SK-N-SH treated with all-trans-retinoic acid at 6 μM for 48 hours (cell line): Measurements from ENCODE around the gene NOL9.

ENCODE experiments used
- SNAI2 ChIP-seq: fragments of 250-450 bp; sonication (Bioruptor Pico); IDR thresholded peaks from 2 replicates; pipeline ENCODE4 v1.5.0; 2020; ENCODE audit warnings: mild to moderate bottlenecking, moderate library complexity
- TCF4 ChIP-seq: fragments of 250-450 bp; sonication (Bioruptor Pico); IDR thresholded peaks from 2 replicates; pipeline ENCODE4 v1.8.0; 2021; ENCODE audit warnings: mild to moderate bottlenecking, moderate library complexity, borderline replicate concordance
- TOX ChIP-seq: fragments of 250-450 bp; sonication (Bioruptor Pico); IDR thresholded peaks from 2 replicates; pipeline ENCODE4 v1.8.0; 2021; ENCODE audit warnings: mild to moderate bottlenecking, moderate library complexity, borderline replicate concordance
- TF ChIP-seq, protein P1 (sequence below): fragments of 250-450 bp; sonication (Bioruptor Pico); IDR thresholded peaks from 2 replicates; pipeline ENCODE4 v1.8.0; 2021; ENCODE audit warnings: low read depth, mild to moderate bottlenecking, moderate library complexity, borderline replicate concordance
- TF ChIP-seq, protein P2 (sequence below): fragments of 250-450 bp; sonication (Bioruptor Pico); IDR thresholded peaks from 2 replicates; pipeline ENCODE4 v1.5.1; 2021; ENCODE audit warnings: mild to moderate bottlenecking, moderate library complexity

DNA sequence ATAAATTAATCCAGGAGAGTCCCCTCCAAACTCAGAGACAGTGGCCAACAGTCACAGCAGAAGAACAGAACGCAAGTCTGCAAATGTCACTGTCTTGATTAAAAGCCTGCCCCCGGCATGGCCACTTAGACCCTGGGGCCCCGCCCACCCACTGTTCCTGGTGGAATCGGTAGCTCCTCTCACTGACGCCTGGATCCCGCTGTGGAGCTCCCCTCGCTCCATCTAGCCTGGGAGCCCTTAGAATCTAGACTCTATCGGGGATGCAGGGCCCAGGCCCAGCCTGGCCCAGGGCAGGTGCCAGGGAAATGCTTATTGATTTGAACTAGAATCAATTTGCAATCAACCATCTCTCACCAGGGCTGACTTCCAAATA is 41.4 kb downstream of the NOL9 start:
- no peak for TF ChIP-seq SNAI2 (CRISPR knock-in tag)
- TF ChIP-seq, protein P1, sequence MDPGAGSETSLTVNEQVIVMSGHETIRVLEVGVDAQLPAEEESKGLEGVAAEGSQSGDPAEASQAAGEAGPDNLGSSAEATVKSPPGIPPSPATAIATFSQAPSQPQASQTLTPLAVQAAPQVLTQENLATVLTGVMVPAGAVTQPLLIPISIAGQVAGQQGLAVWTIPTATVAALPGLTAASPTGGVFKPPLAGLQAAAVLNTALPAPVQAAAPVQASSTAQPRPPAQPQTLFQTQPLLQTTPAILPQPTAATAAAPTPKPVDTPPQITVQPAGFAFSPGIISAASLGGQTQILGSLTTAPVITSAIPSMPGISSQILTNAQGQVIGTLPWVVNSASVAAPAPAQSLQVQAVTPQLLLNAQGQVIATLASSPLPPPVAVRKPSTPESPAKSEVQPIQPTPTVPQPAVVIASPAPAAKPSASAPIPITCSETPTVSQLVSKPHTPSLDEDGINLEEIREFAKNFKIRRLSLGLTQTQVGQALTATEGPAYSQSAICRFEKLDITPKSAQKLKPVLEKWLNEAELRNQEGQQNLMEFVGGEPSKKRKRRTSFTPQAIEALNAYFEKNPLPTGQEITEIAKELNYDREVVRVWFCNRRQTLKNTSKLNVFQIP (CRISPR knock-in tag): no peak
- TF ChIP-seq, protein P2, sequence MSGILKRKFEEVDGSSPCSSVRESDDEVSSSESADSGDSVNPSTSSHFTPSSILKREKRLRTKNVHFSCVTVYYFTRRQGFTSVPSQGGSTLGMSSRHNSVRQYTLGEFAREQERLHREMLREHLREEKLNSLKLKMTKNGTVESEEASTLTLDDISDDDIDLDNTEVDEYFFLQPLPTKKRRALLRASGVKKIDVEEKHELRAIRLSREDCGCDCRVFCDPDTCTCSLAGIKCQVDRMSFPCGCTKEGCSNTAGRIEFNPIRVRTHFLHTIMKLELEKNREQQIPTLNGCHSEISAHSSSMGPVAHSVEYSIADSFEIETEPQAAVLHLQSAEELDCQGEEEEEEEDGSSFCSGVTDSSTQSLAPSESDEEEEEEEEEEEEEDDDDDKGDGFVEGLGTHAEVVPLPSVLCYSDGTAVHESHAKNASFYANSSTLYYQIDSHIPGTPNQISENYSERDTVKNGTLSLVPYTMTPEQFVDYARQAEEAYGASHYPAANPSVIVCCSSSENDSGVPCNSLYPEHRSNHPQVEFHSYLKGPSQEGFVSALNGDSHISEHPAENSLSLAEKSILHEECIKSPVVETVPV (CRISPR knock-in tag): no peak
- no peak for TF ChIP-seq TOX
- no peak for TF ChIP-seq TCF4 (CRISPR knock-in tag)
